Fibroblast of the aortic adventitia (primary cell): ENCODE results near the gene KRTAP12-2. TPM values are rescaled to one million over a fixed set of nuclear protein-coding genes. Genes with fewer than 3 reads are reported as not detected.
"Not testable (repeated sequence)": the region's sequence is repeated elsewhere in the genome, so short reads cannot be mapped to it uniquely, and the experiment has no call there.

Source experiments
- DNase-seq: peaks from one replicate; pipeline ENCODE4 v3.0.0-alpha.2; 2010; ENCODE audit warnings: low read depth
- H3K4me3 ChIP-seq: 2 replicates; pipeline ENCODE4 v1.5.1; 2011; ENCODE audit warnings: low read depth, mild to moderate bottlenecking, control low read depth, low read length, moderate library complexity
- CTCF ChIP-seq: IDR thresholded peaks from 2 replicates; pipeline ENCODE4 v1.5.1; 2011; ENCODE audit warnings: mild to moderate bottlenecking, low read length, control low read depth, inconsistent platforms; ENCODE audit not compliant: insufficient read depth
- total RNA-seq: library from RNA; depleted of rRNA; stranded (reverse); fragments of >200 nt; gene quantifications from 2 replicates; pipeline ENCODE4 v1.2.3, GENCODE V29; 2012; ENCODE audit warnings: low replicate concordance

Gene KRTAP12-2
- total RNA-seq, 1 donor = not detected

GRCh38 chr21:44677881-44678280 lies 11.2 kb upstream of the KRTAP12-2 start:
- no peak for TF ChIP-seq CTCF
- H3K4me3 ChIP-seq = no peak overlapping the region
- no peak for DNase-seq

DNA sequence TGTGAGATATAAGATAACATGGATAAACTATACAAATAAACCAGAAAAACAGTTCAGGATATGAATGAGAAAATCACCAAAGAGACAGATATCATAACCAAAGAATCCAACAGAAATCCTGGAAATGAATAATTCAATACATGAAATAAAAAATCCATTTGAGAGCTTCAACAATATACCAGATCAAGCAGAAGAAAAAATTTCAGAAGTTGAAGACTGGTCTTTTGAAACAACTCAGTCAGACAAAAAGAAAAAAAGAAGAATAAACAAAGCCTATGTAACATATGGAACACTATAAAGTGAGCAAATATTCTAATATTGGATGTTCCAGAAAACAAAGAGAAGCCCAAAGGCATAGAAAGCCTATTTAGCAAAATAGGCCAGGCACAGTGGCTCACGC lies 5.2 kb upstream of the KRTAP12-2 start:
- H3K4me3 ChIP-seq = no peak overlapping the region
- TF ChIP-seq CTCF = no peak
- DNase-seq = no peak

DNA sequence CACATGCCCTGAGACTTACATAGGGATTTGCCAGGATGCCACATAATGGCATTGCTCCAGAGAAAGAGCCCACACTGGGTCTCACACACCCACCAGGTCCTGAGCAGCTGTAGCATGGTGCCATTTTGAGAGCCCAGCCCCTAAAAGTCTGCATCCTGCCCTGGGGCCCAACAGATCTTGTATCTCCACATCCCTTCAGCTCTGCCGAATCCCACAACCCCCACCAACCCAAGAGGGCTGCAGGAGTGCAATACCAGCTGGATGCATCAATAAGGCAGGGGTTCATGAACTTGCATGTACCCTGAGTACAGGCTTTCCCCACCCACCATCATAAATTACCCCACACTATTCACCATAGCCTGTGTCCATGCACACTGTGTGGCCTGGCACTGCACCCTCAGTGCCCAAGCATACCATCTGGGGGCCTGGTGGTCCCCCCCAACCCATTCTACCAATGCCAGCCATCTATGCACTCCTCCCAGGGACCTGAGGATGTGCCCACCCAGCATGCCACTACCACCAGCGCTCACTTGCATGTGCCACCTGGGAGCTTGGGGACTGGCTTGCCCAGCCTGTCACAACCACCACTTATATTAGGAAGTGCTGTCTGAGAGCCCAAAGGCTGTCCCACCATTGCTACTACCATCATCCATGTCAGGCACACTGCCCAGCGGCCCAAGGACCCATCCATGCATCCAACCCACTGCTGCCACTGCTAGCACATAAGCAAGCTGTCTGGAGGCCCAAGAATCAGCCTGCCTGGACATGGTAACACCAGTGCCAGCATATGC lies 4.1 kb upstream of the KRTAP12-2 start:
- TF ChIP-seq CTCF = no peak
- no peak for DNase-seq
- no peak overlapping the region for H3K4me3 ChIP-seq

GRCh38 chr21:44667612-44668011 lies 885 bp upstream of the KRTAP12-2 start:
- no peak overlapping the region for H3K4me3 ChIP-seq
- DNase-seq = no peak
- TF ChIP-seq CTCF = no peak

DNA sequence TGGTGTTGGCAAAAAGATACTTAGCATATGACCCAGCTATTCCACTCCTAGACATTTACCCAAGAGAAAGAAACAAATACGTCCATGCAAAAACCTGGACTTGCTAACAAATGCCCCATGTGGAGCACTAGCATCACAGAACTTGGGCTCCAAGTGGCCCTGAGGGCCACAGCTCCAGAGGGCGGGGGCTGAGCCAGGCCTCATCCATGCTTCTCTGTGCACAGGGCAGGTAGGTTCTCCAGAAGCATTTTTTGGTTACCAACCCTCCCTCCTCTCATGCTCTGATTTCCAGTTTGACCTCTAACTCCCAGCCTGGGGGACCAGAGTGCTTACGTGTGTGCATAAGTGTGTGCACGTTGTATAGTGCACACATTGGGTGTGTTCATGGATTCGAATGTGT lies 2.0 kb downstream of the KRTAP12-2 start:
- no peak overlapping the region for H3K4me3 ChIP-seq
- no peak for DNase-seq
- no peak for TF ChIP-seq CTCF

- DNase-seq, H3K4me3 ChIP-seq: not testable (repeated sequence)
Measured at GRCh38 chr21:44661567-44661966, 5.2 kb downstream of the KRTAP12-2 start.

GRCh38 chr21:44658913-44659595 lies 7.7 kb downstream of the KRTAP12-2 start:
- no peak for TF ChIP-seq CTCF
- DNase-seq = no peak
- no peak overlapping the region for H3K4me3 ChIP-seq
